A549 (cell line): ENCODE data around the gene FAM228A. TPM values are rescaled to one million over a fixed set of nuclear protein-coding genes. Genes with fewer than 3 reads are reported as not detected.
"Not testable (repeated sequence)": the region's sequence is repeated elsewhere in the genome, so short reads cannot be mapped to it uniquely, and the experiment has no call there.

ENCODE experiments used
- ATAC-seq, 2 experiments: fragments of 200-7000 bp in 1 of 2; fragments of >200 bp in 1 of 2; cut with Nextera tagmentation in 1 of 2; cut with Tn5 transposase in 1 of 2; 3 replicates each; pipeline versions ENCODE4 v1.8.0 to v1.9.1; 2018 to 2020; ENCODE audit warnings: mild to moderate bottlenecking in 1 of 2, moderate library complexity in 1 of 2
- CTCF ChIA-PET: fragments of 300-600 bp; sonication (Branson Sonifier 250); formaldehyde crosslinking; extraction: SDS; loops from one replicate; lab custom pipeline; 2021; ENCODE audit warnings: antibody characterized with exemption, inconsistent platforms; lab: Yijun Ruan, JAX
- POLR2A ChIA-PET: fragments of 350-600 bp; formaldehyde crosslinking; extraction: SDS; loops from one replicate; lab custom pipeline; 2021; ENCODE audit warnings: antibody characterized with exemption, inconsistent platforms; lab: Yijun Ruan, JAX
- DNase-seq, 2 experiments: peaks; one replicate each; pipeline versions ENCODE4 v3.0.0 to v3.0.0-alpha.2; 2011 to 2016; ENCODE audit warnings: low read depth in 1 of 2, low spot score in 1 of 2
- FAIRE-seq: peaks from 2 replicates; lab custom pipeline; 2011; peaks lifted over from hg19 to GRCh38; lab: Jason Lieb, UNC
- H3K27ac ChIP-seq, 2 experiments: fragments of >200 bp; sonication (Bioruptor Twin); formaldehyde crosslinking; 3 replicates each; pipeline ENCODE4 v1.5.1; 2016 to 2017
- H3K4me1 ChIP-seq: fragments of >200 bp; sonication (Bioruptor Twin); formaldehyde crosslinking; 3 replicates; pipeline ENCODE4 v1.6.1; 2016
- H3K4me2 ChIP-seq: fragments of >200 bp; sonication (Bioruptor Twin); formaldehyde crosslinking; 3 replicates; pipeline ENCODE4 v1.6.1; 2016
- H3K4me3 ChIP-seq: fragments of >200 bp; sonication (Bioruptor Twin); formaldehyde crosslinking; 3 replicates; pipeline ENCODE4 v1.5.1; 2016
- H3K9me3 ChIP-seq: fragments of >200 bp; sonication (Bioruptor Twin); formaldehyde crosslinking; 3 replicates; pipeline ENCODE4 v1.6.1; 2016
- CEBPB ChIP-seq, 2 experiments: fragments of >200 bp in 1 of 2; sonication (Bioruptor Twin) in 1 of 2; formaldehyde crosslinking in 1 of 2; IDR thresholded peaks; 2 replicates each; pipeline ENCODE4 v1.6.1; 2012 to 2016
- EHF ChIP-seq: fragments of 250-450 bp; sonication (Bioruptor Pico); IDR thresholded peaks from 2 replicates; pipeline ENCODE4 v1.5.0; 2020; ENCODE audit warnings: mild to moderate bottlenecking
- ELK1 ChIP-seq: fragments of 150-350 bp; IDR thresholded peaks from 2 replicates; pipeline ENCODE4 v1.6.1; 2014; ENCODE audit warnings: low read depth, mild to moderate bottlenecking, low read length
- FOSB ChIP-seq: fragments of 250-450 bp; sonication (Bioruptor Pico); IDR thresholded peaks from 2 replicates; pipeline ENCODE4 v1.5.0; 2020; ENCODE audit warnings: mild to moderate bottlenecking, moderate library complexity
- FOXS1 ChIP-seq: fragments of 250-450 bp; sonication (Bioruptor Pico); IDR thresholded peaks from 2 replicates; pipeline ENCODE4 v1.5.0; 2020; ENCODE audit warnings: mild to moderate bottlenecking, moderate library complexity
- HDAC2 ChIP-seq: fragments of 200-600 bp; sonication (generic); IDR thresholded peaks from 2 replicates; pipeline ENCODE4 v1.6.1; 2016
- HES2 ChIP-seq: fragments of >200 bp; sonication (Bioruptor Twin); formaldehyde crosslinking; IDR thresholded peaks from 2 replicates; pipeline ENCODE4 v1.6.1; 2016
- HEYL ChIP-seq: fragments of 250-450 bp; sonication (Bioruptor Pico); IDR thresholded peaks from 2 replicates; pipeline ENCODE4 v1.8.0; 2021; ENCODE audit warnings: mild to moderate bottlenecking, moderate library complexity
- HOXB13 ChIP-seq: fragments of 250-450 bp; sonication (Bioruptor Pico); IDR thresholded peaks from 2 replicates; pipeline ENCODE4 v1.5.0; 2020; ENCODE audit warnings: low read depth, mild to moderate bottlenecking, moderate library complexity
- KDM5A ChIP-seq: fragments of 200-600 bp; sonication (generic); IDR thresholded peaks from 2 replicates; pipeline ENCODE4 v1.6.1; 2016; ENCODE audit warnings: antibody characterized with exemption, mild to moderate bottlenecking
- MAZ ChIP-seq: fragments of 150-350 bp; IDR thresholded peaks from 2 replicates; pipeline ENCODE4 v1.6.1; 2014; ENCODE audit warnings: antibody characterized with exemption, low read depth, low read length, borderline replicate concordance
- NR3C1 ChIP-seq: fragments of >200 bp; sonication (Bioruptor Twin); formaldehyde crosslinking; IDR thresholded peaks from 3 replicates; pipeline ENCODE4 v1.6.1; 2017
- PBX3 ChIP-seq: IDR thresholded peaks from 2 replicates; pipeline ENCODE4 v1.6.1; 2012
- PHF8 ChIP-seq: fragments of 200-600 bp; sonication (generic); IDR thresholded peaks from 2 replicates; pipeline ENCODE4 v1.6.1; 2016; ENCODE audit warnings: low read depth, mild to moderate bottlenecking, antibody characterized with exemption, moderate library complexity, borderline replicate concordance
- RAD21 ChIP-seq, 2 experiments: fragments of >200 bp in 1 of 2; sonication (Bioruptor Twin) in 1 of 2; formaldehyde crosslinking in 1 of 2; IDR thresholded peaks in 1 of 2; conservative IDR thresholded peaks in 1 of 2; 2 replicates in 1 of 2; 3 replicates in 1 of 2; pipeline ENCODE4 v1.6.1; 2012 to 2018; ENCODE audit warnings: inconsistent platforms in 1 of 2
- RFX5 ChIP-seq: fragments of 450-650 bp; IDR thresholded peaks from 2 replicates; pipeline ENCODE4 v1.7.1; 2014; ENCODE audit warnings: antibody characterized with exemption, mild to moderate bottlenecking, moderate library complexity
- RNF2 ChIP-seq: fragments of 200-600 bp; sonication (generic); IDR thresholded peaks from 2 replicates; pipeline ENCODE4 v1.6.1; 2016; ENCODE audit warnings: low read depth, mild to moderate bottlenecking, antibody characterized with exemption, moderate library complexity, borderline replicate concordance
- SMC3 ChIP-seq: fragments of >200 bp; sonication (Bioruptor Twin); formaldehyde crosslinking; IDR thresholded peaks from 3 replicates; pipeline ENCODE4 v1.6.1; 2018; ENCODE audit warnings: inconsistent platforms
- SREBF2 ChIP-seq: fragments of 450-650 bp; IDR thresholded peaks from 2 replicates; pipeline ENCODE4 v1.6.1; 2014; ENCODE audit warnings: mild to moderate bottlenecking, moderate library complexity
- TFCP2L1 ChIP-seq: fragments of 250-450 bp; sonication (Bioruptor Pico); IDR thresholded peaks from 2 replicates; pipeline ENCODE4 v1.5.0; 2021; ENCODE audit warnings: mild to moderate bottlenecking
- USF2 ChIP-seq: fragments of 450-650 bp; IDR thresholded peaks from 2 replicates; pipeline ENCODE4 v1.6.1; 2014; ENCODE audit warnings: antibody characterized with exemption
- ZC3H11A ChIP-seq: fragments of 450-650 bp; IDR thresholded peaks from 2 replicates; pipeline ENCODE4 v1.6.1; 2014; ENCODE audit warnings: antibody characterized with exemption, mild to moderate bottlenecking
- ZNF302 ChIP-seq: fragments of 250-450 bp; sonication (Bioruptor Pico); IDR thresholded peaks from 2 replicates; pipeline ENCODE4 v1.9.0; 2021; ENCODE audit warnings: inconsistent platforms, mild to moderate bottlenecking, moderate library complexity
- ZSCAN20 ChIP-seq: fragments of 250-450 bp; sonication (Bioruptor Pico); IDR thresholded peaks from 2 replicates; pipeline ENCODE4 v1.8.0; 2022; ENCODE audit warnings: mild to moderate bottlenecking, moderate library complexity
- WGBS: methylation state at CpG from one replicate; pipeline ENCODE4 v1.1.6; 2017; ENCODE audit errors: missing lambda C conversion rate; 5-methylcytosine and 5-hydroxymethylcytosine counted together
- polyA plus RNA-seq, 4 experiments: library from polyadenylated mRNA; depleted of rRNA in 3 of 4; stranded (reverse); fragments of >200 nt; fragmentation: RNase III in 1 of 4; extraction: RNeasy Plus Mini Kit Qiagen cat#74134 plus additional on column Dnase treatment in 1 of 4; gene quantifications; 2 replicates in 3 of 4; 3 replicates in 1 of 4; pipeline ENCODE4 v1.2.3, GENCODE V29; 2011 to 2017

FAM228A gene
- polyA plus RNA-seq, 2 of the 4 experiments (the other 2 are of a cell fraction), result 0.13 TPM; not detected in 1

- no peak for TF ChIP-seq ZSCAN20 (CRISPR knock-in tag)
- TF ChIP-seq USF2, result no peak
- TF ChIP-seq MAZ, result no peak
- no peak for TF ChIP-seq TFCP2L1 (CRISPR knock-in tag)
- TF ChIP-seq, all 56 proteins: peak for 0
Measured at GRCh38 chr2:24190503-24190902, 15.7 kb downstream of the FAM228A start (continued).

GRCh38 chr2:24191156-24191555 lies 16.3 kb downstream of the FAM228A start:
- peaks cover 4% of the 10 kb centered on the region; the same call in 1 of the 3 replicates for H3K4me1 ChIP-seq
- H3K9me3 ChIP-seq, result no peaks in the 10 kb centered on the region
- ChIA-PET POLR2A (no interaction called here), CTCF (interaction anchor here (0.6 to 1.7 kb wide), 5 partner anchors 8 to 1473 kb away, joined by 3 to 4 read pairs (median 4); partner anchors contain the start of gene TP53I3)
- peak; percentile 55 to 58; a peak in 5 of 6 replicates for ATAC-seq
- H3K27ac ChIP-seq, result no peak overlapping the region
- TF ChIP-seq SMC3, result no peak
- no peak for TF ChIP-seq KDM5A
- TF ChIP-seq ZC3H11A, result no peak
- no peak for TF ChIP-seq EHF (CRISPR knock-in tag)
- no peak for TF ChIP-seq PBX3
- TF ChIP-seq FOXS1 (CRISPR knock-in tag), result no peak
- no peak for TF ChIP-seq HDAC2
- no peak for TF ChIP-seq FOSB
- no peak for TF ChIP-seq HOXB13 (CRISPR knock-in tag)
- TF ChIP-seq ZNF302 (CRISPR knock-in tag), result no peak
- no peak for TF ChIP-seq ELK1
- TF ChIP-seq RNF2, result no peak
- TF ChIP-seq HEYL (CRISPR knock-in tag), result no peak
- TF ChIP-seq RAD21 (conservative IDR thresholded peaks at IDR 0.05 in 1 of 2, IDR thresholded peaks at IDR 0.05 in 1 of 2), result no peak
- no peak for TF ChIP-seq RFX5
- TF ChIP-seq PHF8, result no peak
- TF ChIP-seq CEBPB (IDR thresholded peaks at IDR 0.05), result no peak
- TF ChIP-seq NR3C1, result no peak
- WGBS, result 74% methylated on average over 7 of the region's 9 CpGs
- H3K4me3 ChIP-seq, result no peak overlapping the region
- FAIRE-seq, result no peak
- no peak for DNase-seq
- no peak overlapping the region for H3K4me2 ChIP-seq

- FAIRE-seq (no peak), ATAC-seq (peak in 1 of 2 experiments; percentile 44; a peak in 3 of 6 replicates), DNase-seq (no peak)
- POLR2A ChIA-PET, result no interaction called here
- no peak overlapping the region for H3K4me3 ChIP-seq
- WGBS, result 69% methylated on average over 5 of the region's 5 CpGs
- H3K27ac ChIP-seq, result no peak overlapping the region
- CTCF ChIA-PET, result interaction anchor here (1.1 to 1.7 kb wide), 3 partner anchors 9 to 37 kb away, joined by 3 to 4 read pairs (median 4); no protein-coding TSS in a partner anchor
- no peak for TF ChIP-seq SREBF2
- TF ChIP-seq HES2, result no peak
- no peak overlapping the region for H3K4me2 ChIP-seq
- peaks cover 2% of the 10 kb centered on the region; the same call in 1 of the 3 replicates for H3K4me1 ChIP-seq
- no peaks in the 10 kb centered on the region for H3K9me3 ChIP-seq
Measured at GRCh38 chr2:24191848-24192247, 17.0 kb downstream of the FAM228A start.

GRCh38 chr2:24197213-24197612 lies 22.4 kb downstream of the FAM228A start:
- DNase-seq, H3K4me3 ChIP-seq, POLR2A ChIA-PET, H3K4me1 ChIP-seq, CTCF ChIA-PET, FAIRE-seq, ATAC-seq, H3K9me3 ChIP-seq, H3K4me2 ChIP-seq, H3K27ac ChIP-seq: not testable (repeated sequence)
- WGBS, result 6% methylated on average over 1 of the region's 1 CpG
